ENCODE measurements around the gene VASN. TPM values are rescaled to one million over a fixed set of nuclear protein-coding genes. Genes with fewer than 3 reads are reported as not detected.

VASN gene
- total and polyA plus RNA-seq, 9 of the 15 experiments (the other 6 are each of a cell fraction or from before 2014, with no cell fraction given) = 0.01 to 2.5 (median 0.41) TPM; not detected in 1

GRCh38 chr16:4370570-4371356 is 885 bp upstream of the VASN start (continued):
- no peak for TF ChIP-seq PATZ1 (CRISPR knock-in tag; IDR thresholded peaks at IDR 0.05; ENCODE audit: borderline replicate concordance)
- no peak for TF ChIP-seq TCF7 (IDR thresholded peaks at IDR 0.05; ENCODE audit: borderline replicate concordance)
- TF ChIP-seq ZNF76 (CRISPR knock-in tag; IDR thresholded peaks at IDR 0.05; ENCODE audit: borderline replicate concordance) = no peak
- TF ChIP-seq ZBTB5 (IDR thresholded peaks at IDR 0.05) = no peak
- no peak for TF ChIP-seq DLX4 (CRISPR knock-in tag; IDR thresholded peaks at IDR 0.05)
- TF ChIP-seq NBN (IDR thresholded peaks at IDR 0.05; ENCODE audit: low read depth) = no peak
- TF ChIP-seq MEF2A (IDR thresholded peaks at IDR 0.05; ENCODE audit: control insufficient read depth, low read depth, low read length) = no peak
- TF ChIP-seq ZNF197 (CRISPR knock-in tag; IDR thresholded peaks at IDR 0.05; ENCODE audit: low read depth) = no peak
- no peak for TF ChIP-seq HES1 (IDR thresholded peaks at IDR 0.05; ENCODE audit: low read depth)
- no peak for TF ChIP-seq ELF1 (tag; IDR thresholded peaks at IDR 0.05)
- TF ChIP-seq RNF219 (CRISPR knock-in tag; IDR thresholded peaks at IDR 0.05) = no peak
- no peak for TF ChIP-seq PHF20 (IDR thresholded peaks at IDR 0.05; ENCODE audit: partially characterized antibody)
- no peak for TF ChIP-seq TGIF2 (CRISPR knock-in tag; IDR thresholded peaks at IDR 0.05)
- no peak for TF ChIP-seq DPF2 (IDR thresholded peaks at IDR 0.05)
- no peak for TF ChIP-seq ASH1L (IDR thresholded peaks at IDR 0.05; ENCODE audit: borderline replicate concordance, low read depth, partially characterized antibody)
- TF ChIP-seq HMG20A (CRISPR knock-in tag; conservative IDR thresholded peaks at IDR 0.05) = no peak

Measured in K562 (cell line).